Mucosa of descending colon (tissue), 3 donors: ENCODE data around the gene ZMYND11. TPM values are rescaled to one million over a fixed set of nuclear protein-coding genes. Genes with fewer than 3 reads are reported as not detected.

Source experiments
- ATAC-seq: fragments of 200-7000 bp; cut with Tn5 transposase; one replicate; pipeline ENCODE4 v1.9.1; 2020; ENCODE audit warnings: mild to moderate bottlenecking, moderate library complexity
- DNase-seq, 3 donors: peaks; one replicate each; pipeline ENCODE4 v3.0.0-alpha.2; 2020
- H3K36me3 ChIP-seq: fragments of 200-600 bp; one replicate; pipeline ENCODE4 v1.8.0; 2021; ENCODE audit warnings: low read depth, mild to moderate bottlenecking
- H3K4me1 ChIP-seq: fragments of 200-600 bp; one replicate; pipeline ENCODE4 v1.8.0; 2021; ENCODE audit warnings: low read depth, mild to moderate bottlenecking
- H3K4me3 ChIP-seq: fragments of 200-600 bp; one replicate; pipeline ENCODE4 v1.8.0; 2021; ENCODE audit warnings: mild to moderate bottlenecking
- H3K9me3 ChIP-seq: fragments of 200-600 bp; one replicate; pipeline ENCODE4 v1.8.0; 2021; ENCODE audit warnings: mild to moderate bottlenecking
- intact Hi-C, 2 donors: fragments of 100-400 bp; cut with DNase I in 1 of 2; cut with micrococcal nuclease in 1 of 2; formaldehyde crosslinking; loops; one replicate each; pipeline versions ENCODE4 v1.11.0 to v1.11.1; 2022; cut with DNase I, micrococcal nuclease
- total RNA-seq, 3 donors: library from RNA; stranded (reverse); fragmentation: NEBNext Ultra II Directional in 2 of 3; extraction: Animal tissue kit (Norgen Biotek cat#: 25700) in 2 of 3; gene quantifications; one replicate each; pipeline versions ENCODE4 v1.2.1 to v1.2.4, GENCODE V29; 2021 to 2023
- TF ChIP-seq, protein P1 (sequence below): fragments of 200-600 bp; IDR thresholded peaks from one replicate; pipeline ENCODE4 v1.8.0; 2022; ENCODE audit warnings: antibody characterized with exemption, mild to moderate bottlenecking
- donor health status: DM: no; HTN: no; CAD: no; lungs with moderate emphysema.
- donor health status: DM: no; HTN: no; CAD: no.
- donor health status: DM: no; HTN: yes; CAD: no.

ZMYND11 gene
- total RNA-seq, 3 donors from 2014 or later = 34.5 to 131 (median 37.6) TPM

DNA sequence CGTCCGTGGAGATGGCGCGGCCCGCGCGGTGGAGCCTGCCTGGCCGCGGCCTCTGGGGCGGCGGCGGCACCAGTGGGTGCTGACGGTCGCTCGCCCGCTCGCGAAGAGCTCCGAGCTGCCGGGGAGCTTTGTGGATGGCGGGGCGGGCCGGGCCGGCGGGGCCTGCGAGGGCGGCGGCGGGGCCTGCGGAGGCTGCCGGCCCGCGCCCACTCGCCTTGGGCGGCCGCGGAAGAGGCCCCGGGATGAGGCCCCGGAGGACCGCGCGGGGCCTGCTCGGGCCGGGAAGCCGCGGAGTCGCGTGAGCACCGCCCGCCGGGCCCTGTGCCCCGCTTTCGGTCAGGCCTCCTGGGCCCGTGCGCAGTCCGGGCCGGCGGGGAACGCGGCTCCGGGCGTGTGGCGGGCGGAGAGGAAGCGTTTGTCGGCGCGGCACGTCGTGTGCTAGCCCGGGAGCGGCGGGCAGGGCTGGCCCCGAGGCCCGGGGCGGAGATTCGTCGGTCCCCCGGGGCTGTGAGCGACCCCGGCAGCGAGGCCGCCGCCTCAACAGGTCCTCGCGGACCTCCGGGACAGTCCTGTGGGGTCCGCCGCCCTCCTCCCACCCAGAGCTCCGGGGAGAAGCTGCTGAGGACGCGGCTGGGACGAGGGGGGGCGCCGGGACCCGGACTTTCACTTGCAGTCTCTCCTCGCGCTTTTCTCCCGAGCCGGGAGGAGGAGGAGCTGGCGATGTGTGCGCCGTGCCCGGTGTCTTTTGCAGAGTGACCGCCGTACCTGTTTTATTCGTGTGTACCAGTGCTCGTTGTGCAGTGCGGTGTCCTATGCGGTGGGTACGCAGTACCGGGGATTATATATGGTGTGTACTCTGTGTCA lies 578 bp downstream of the ZMYND11 start:
- DNase-seq (peak; percentile 74 to 83 (median 79)), ATAC-seq (peak; percentile 77)
- peaks cover 16% of the 10 kb centered on the region for H3K4me1 ChIP-seq
- H3K4me3 ChIP-seq = peak overlapping the region; percentile 77
- TF ChIP-seq, protein P1, sequence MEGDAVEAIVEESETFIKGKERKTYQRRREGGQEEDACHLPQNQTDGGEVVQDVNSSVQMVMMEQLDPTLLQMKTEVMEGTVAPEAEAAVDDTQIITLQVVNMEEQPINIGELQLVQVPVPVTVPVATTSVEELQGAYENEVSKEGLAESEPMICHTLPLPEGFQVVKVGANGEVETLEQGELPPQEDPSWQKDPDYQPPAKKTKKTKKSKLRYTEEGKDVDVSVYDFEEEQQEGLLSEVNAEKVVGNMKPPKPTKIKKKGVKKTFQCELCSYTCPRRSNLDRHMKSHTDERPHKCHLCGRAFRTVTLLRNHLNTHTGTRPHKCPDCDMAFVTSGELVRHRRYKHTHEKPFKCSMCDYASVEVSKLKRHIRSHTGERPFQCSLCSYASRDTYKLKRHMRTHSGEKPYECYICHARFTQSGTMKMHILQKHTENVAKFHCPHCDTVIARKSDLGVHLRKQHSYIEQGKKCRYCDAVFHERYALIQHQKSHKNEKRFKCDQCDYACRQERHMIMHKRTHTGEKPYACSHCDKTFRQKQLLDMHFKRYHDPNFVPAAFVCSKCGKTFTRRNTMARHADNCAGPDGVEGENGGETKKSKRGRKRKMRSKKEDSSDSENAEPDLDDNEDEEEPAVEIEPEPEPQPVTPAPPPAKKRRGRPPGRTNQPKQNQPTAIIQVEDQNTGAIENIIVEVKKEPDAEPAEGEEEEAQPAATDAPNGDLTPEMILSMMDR = no peak
- no peaks in the 10 kb centered on the region for H3K9me3 ChIP-seq
- H3K36me3 ChIP-seq = no peaks in the 10 kb centered on the region
- intact Hi-C loops = no loop called here

DNA sequence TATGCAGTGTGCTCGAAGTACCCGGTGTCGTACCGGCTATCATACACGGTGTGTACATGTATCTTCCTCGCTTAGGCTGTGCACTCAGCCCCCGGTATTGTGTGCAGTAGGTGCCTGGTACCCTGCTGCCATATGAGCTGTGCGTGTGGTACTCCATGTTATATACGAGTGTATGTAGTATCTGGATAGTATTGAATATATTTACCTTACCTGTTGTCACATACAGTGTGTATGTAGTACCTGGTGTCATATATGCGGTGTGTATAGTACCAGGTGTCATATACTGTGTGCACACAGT lies 1.2 kb downstream of the ZMYND11 start:
- DNase-seq = no peak
- H3K36me3 ChIP-seq = no peaks in the 10 kb centered on the region
- H3K4me3 ChIP-seq = peak overlapping the region; percentile 77
- no peaks in the 10 kb centered on the region for H3K9me3 ChIP-seq
- H3K4me1 ChIP-seq = peaks cover 16% of the 10 kb centered on the region
- TF ChIP-seq, protein P1 = no peak
- ATAC-seq = no peak
- intact Hi-C loops = no loop called here

DNA sequence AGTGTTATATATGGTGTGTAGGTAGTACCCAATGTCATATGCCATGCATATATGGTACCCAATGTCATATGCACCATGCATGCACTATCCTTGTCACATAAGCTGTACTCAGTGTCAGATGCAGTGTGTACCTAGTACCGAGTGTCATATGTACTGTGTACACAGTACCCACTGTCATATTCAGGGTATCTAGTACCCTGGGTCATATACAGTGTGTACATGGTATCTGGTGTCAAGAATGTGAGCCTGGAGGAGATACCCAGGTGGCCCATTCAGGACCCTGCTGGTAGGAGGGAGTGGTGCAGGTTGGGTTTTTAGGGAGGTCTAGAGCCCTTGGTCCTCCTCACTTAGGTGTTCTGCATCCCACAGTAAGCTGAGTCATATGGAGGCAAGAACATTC lies 1.8 kb downstream of the ZMYND11 start:
- H3K9me3 ChIP-seq = no peaks in the 10 kb centered on the region
- intact Hi-C loops = no loop called here
- peaks cover 16% of the 10 kb centered on the region for H3K4me1 ChIP-seq
- TF ChIP-seq, protein P1 = no peak
- no peak for ATAC-seq
- no peak for DNase-seq
- H3K36me3 ChIP-seq = no peaks in the 10 kb centered on the region
- no peak overlapping the region for H3K4me3 ChIP-seq

DNA sequence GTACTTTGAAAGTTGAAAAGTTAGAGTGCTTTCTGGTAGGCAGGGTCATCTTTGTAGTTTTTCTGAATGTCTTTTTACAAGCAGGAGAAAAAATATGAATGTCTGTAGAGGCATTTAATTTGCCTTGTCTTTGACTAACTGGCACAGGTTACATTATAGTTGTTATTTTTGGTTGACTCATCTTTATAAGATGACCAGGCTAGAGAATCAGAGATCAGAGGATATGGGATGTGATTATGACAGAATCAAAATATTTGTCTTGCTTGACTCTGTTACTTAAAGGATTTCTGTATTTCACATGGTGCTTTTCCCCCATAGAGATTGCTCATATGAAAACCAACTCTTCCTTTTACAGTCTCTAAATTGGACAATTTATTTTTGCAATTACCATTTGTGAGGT lies 2.4 kb downstream of the ZMYND11 start:
- TF ChIP-seq, protein P1 = no peak
- no peaks in the 10 kb centered on the region for H3K9me3 ChIP-seq
- intact Hi-C loops = no loop called here
- DNase-seq (no peak), ATAC-seq (no peak)
- H3K36me3 ChIP-seq = no peaks in the 10 kb centered on the region
- H3K4me3 ChIP-seq = no peak overlapping the region
- H3K4me1 ChIP-seq = peaks cover 16% of the 10 kb centered on the region

DNA sequence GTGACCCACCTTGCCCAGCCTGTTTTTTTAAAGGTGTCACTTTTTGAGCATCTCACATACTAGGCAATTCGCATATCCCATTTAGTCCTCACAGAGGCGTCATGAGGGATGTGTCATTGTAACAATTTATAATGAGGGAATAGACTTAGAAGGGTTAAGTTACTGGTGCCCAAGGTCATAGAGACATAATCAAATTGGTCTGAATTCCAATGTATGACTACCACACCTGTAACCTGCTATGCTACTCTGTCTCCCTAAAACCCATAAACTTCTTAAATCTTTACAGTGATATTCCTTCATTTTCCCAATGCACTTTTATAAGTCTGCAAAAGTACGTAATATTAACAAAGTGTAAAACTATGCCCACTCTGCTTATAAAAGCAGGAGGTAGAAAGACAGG lies 7.1 kb downstream of the ZMYND11 start:
- DNase-seq = no peak
- Histone ChIP-seq H3K4me1 (peaks cover 2% of the 10 kb centered on the region), H3K9me3 (no peaks in the 10 kb centered on the region), H3K4me3 (no peak overlapping the region), H3K36me3 (no peaks in the 10 kb centered on the region)
- intact Hi-C loops = no loop called here
- no peak for ATAC-seq
- TF ChIP-seq, protein P1 = no peak
